WTC11 (cell line): ENCODE measurements around the gene DMBX1.

ENCODE experiments used
- AFF4 ChIP-seq: sonication (generic); formaldehyde crosslinking; IDR thresholded peaks from 2 replicates; pipeline ENCODE4 v1.8.1; 2023; ENCODE audit warnings: mild to moderate bottlenecking, missing genetic modification reagents, borderline replicate concordance
- ATF2 ChIP-seq: sonication (generic); formaldehyde crosslinking; IDR thresholded peaks from 2 replicates; pipeline ENCODE4 v1.8.1; 2022; ENCODE audit warnings: low read depth, missing genetic modification reagents, borderline replicate concordance
- CTCF ChIP-seq: fragments of 200-600 bp; IDR thresholded peaks from 2 replicates; pipeline ENCODE4 v1.8.0; 2022; ENCODE audit warnings: antibody characterized with exemption
- E2F5 ChIP-seq: sonication (generic); formaldehyde crosslinking; IDR thresholded peaks from 2 replicates; pipeline ENCODE4 v1.8.1; 2022; ENCODE audit warnings: mild to moderate bottlenecking, moderate library complexity, missing genetic modification reagents
- FOXP1 ChIP-seq: sonication (generic); formaldehyde crosslinking; IDR thresholded peaks from 2 replicates; pipeline ENCODE4 v1.8.0; 2022; ENCODE audit warnings: missing genetic modification reagents, mild to moderate bottlenecking, moderate library complexity, borderline replicate concordance
- JUN ChIP-seq: sonication (generic); formaldehyde crosslinking; IDR thresholded peaks from 2 replicates; pipeline ENCODE4 v1.8.0; 2023; ENCODE audit warnings: mild to moderate bottlenecking, missing genetic modification reagents
- MAX ChIP-seq: sonication (generic); formaldehyde crosslinking; IDR thresholded peaks from 2 replicates; pipeline ENCODE4 v1.8.0; 2022; ENCODE audit warnings: mild to moderate bottlenecking, missing genetic modification reagents
- NR2C2 ChIP-seq: sonication (generic); formaldehyde crosslinking; IDR thresholded peaks from 2 replicates; pipeline ENCODE4 v1.8.0; 2022; ENCODE audit warnings: mild to moderate bottlenecking, missing genetic modification reagents
- TCF7 ChIP-seq: sonication (generic); formaldehyde crosslinking; IDR thresholded peaks from 2 replicates; pipeline ENCODE4 v1.8.0; 2022; ENCODE audit warnings: mild to moderate bottlenecking, low read depth, missing genetic modification reagents, moderate library complexity
- TEAD4 ChIP-seq: sonication (generic); formaldehyde crosslinking; IDR thresholded peaks from 2 replicates; pipeline ENCODE4 v1.8.0; 2022; ENCODE audit warnings: mild to moderate bottlenecking, missing genetic modification reagents
- ZNF281 ChIP-seq: sonication (generic); formaldehyde crosslinking; IDR thresholded peaks from 2 replicates; pipeline ENCODE4 v1.8.0; 2023; ENCODE audit warnings: mild to moderate bottlenecking, missing genetic modification reagents

- TF ChIP-seq CTCF = no peak
- no peak for TF ChIP-seq ZNF281 (CRISPR knock-in tag)
- no peak for TF ChIP-seq MAX (CRISPR knock-in tag)
- no peak for TF ChIP-seq NR2C2 (CRISPR knock-in tag)
- TF ChIP-seq TEAD4 (CRISPR knock-in tag) = no peak
- no peak for TF ChIP-seq JUN (CRISPR knock-in tag)
- no peak for TF ChIP-seq ATF2 (CRISPR knock-in tag)
- TF ChIP-seq AFF4 (CRISPR knock-in tag) = no peak
- no peak for TF ChIP-seq E2F5
- no peak for TF ChIP-seq TCF7 (CRISPR knock-in tag)
- TF ChIP-seq FOXP1 (CRISPR knock-in tag) = no peak
Observed at GRCh38 chr1:46496505-46496904, 6.9 kb downstream of the DMBX1 start.
